DND-41 (cell line): ENCODE data around the gene ASIC3.

Source experiments
- CTCF ChIP-seq: IDR thresholded peaks from 2 replicates; pipeline ENCODE4 v1.5.1; 2012; ENCODE audit warnings: borderline replicate concordance, low read length, moderate library complexity, mild to moderate bottlenecking; ENCODE audit not compliant: poor library complexity, severe bottlenecking; ENCODE audit errors: extremely low read depth
- EZH2 ChIP-seq: IDR thresholded peaks from 3 replicates; pipeline ENCODE4 v1.6.1; 2012; ENCODE audit warnings: borderline replicate concordance, low read depth, mild to moderate bottlenecking, moderate library complexity, low read length, inconsistent platforms; ENCODE audit not compliant: severe bottlenecking

GRCh38 chr7:150999001-150999400, 49.3 kb upstream of the ASIC3 start:
- no peak for TF ChIP-seq CTCF
- no peak for TF ChIP-seq EZH2
